HG02938 (cell line): ENCODE data around the gene REXO5.

Source experiments
- ATAC-seq: cut with Tn5 transposase; IDR thresholded peaks from one replicate; pipeline ENCODE4 v1.9.1; 2021; ENCODE audit warnings: mild to moderate bottlenecking, moderate library complexity; ENCODE audit not compliant: unreplicated experiment

The REXO5 gene

DNA sequence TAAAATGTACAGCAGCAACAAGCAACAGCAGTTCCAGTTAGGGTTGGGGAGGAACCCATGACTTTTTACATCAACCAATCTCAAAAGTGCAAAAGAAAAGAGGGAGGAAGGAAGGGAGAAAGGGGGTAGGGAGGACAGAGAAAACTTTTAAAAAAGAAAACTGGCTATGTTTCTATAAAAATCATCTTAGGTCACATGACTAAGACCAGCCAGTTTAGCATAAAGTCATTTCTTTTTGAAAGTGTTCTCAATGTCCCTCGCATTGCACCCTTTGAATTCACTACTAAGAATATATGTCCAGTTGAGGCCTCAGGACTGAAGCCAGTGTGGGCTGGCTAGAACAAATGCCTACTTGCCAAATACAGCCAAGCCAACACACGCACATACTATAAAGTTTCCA is 64.9 kb downstream of the REXO5 start:
- no peak for ATAC-seq

DNA sequence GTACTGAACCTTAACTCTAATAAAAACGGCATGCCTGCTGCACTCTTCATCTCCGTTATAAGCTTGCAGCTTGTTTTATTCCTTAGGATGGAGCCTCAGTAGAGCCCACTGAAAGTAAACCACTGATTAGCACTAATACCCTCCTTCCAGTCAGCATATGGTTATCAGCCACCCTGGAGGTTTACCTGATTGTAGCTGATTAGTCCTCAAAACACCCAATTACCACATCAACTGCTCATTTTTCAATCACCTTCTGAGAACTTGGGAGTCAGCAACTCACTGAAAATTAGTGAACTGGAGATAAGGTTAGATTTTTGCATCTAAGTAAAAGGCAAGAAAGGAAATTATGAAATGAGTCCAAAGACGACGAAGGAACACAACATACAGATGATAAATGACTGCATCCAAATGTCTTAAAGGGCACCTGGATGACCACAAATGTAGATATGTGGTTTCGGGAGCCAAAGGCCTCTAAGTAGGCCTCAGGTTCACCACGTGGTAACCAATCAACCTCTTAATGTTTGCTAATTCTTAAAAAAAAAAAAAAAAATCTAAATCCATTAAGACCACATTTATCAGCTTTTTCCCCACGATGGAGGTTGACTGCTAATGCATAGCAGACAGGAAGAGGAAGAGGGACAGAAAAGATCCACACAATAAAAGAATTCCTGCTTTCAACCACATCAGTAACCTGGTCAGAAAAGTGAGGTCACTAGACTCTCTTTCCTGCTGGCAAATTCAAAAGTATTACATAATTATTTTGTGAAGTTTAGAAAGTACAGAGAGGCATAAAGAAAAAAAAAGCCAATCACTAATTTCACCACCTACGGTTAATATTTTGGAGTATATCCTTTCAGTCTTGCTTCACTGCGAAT is 65.9 kb downstream of the REXO5 start:
- ATAC-seq: no peak

DNA sequence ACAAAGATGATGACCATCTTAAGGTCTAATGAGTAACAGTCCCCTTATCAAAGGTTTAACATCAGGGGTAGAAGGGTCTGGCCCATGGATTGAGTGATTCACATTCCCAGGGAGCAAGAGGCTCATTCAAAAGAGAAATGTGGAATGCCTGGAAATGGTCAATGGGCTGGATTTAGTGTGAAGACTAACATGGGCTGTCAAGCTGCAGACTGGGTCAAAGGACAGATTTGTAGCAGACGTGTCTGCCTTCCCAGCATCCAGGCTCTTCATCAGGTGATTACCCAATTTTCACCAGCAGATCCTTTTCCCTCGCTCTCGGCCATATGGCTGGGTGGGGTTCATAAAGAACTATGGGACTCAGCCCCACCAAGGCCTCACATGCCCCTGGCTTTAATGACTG is 67.0 kb downstream of the REXO5 start:
- ATAC-seq: no peak

DNA sequence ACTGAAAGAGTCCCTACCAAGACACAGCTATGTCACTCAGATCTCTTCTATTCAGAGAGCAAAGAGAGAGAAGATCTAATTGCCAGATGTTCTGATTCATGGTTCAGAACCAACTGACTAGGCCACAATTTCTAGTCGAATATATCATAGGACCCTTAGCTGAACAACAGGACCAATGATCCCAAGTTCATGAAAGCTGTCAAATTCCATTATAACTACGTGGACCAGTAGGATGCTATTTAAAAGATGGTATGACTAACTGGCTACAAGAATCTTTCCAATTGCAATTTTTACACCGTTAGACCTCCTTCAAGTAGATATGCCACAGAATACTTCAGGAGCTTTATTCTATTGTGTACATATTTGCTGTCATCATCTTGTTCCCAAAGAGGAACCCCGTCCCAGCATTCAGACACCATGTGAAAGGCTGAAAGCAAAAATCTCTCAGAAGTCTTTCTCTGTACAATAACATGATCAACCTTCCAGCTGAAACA is 67.8 kb downstream of the REXO5 start:
- no peak for ATAC-seq

DNA sequence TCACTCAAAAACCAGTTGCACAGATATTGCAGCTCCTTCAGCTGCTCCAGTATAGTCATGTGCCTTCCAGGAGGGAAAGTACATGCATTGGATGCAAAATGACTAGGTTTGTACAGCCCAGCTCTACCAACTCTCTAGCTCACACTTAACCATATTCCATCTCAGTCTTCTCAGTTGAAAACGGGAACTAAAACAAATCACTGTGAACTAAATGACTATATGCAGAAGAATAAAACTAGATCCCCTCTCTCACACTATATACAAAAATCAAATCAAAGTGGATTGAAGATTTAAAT is 69.0 kb downstream of the REXO5 start:
- no peak for ATAC-seq

DNA sequence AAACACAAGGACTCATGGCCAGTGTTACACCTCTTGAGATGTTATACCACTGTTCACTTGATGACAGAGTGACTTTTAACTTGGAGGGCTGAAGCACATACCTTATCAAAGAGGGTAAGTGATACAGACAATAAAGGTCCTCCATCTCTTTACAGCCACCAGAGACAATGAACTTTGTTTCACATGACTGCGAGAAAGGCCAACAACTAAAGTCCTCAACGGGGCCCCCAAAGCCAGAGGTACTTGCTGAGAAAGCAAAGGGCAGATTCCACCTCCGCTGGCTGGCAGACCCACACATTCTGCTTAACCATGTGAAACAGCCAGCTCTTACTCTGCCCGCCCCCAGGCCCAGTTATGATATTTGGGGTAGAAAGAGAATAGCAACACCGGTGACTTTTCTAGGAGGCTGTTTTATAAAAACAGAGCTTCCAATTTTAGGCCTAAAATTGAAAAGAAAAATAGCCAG is 72.4 kb downstream of the REXO5 start:
- no peak for ATAC-seq

DNA sequence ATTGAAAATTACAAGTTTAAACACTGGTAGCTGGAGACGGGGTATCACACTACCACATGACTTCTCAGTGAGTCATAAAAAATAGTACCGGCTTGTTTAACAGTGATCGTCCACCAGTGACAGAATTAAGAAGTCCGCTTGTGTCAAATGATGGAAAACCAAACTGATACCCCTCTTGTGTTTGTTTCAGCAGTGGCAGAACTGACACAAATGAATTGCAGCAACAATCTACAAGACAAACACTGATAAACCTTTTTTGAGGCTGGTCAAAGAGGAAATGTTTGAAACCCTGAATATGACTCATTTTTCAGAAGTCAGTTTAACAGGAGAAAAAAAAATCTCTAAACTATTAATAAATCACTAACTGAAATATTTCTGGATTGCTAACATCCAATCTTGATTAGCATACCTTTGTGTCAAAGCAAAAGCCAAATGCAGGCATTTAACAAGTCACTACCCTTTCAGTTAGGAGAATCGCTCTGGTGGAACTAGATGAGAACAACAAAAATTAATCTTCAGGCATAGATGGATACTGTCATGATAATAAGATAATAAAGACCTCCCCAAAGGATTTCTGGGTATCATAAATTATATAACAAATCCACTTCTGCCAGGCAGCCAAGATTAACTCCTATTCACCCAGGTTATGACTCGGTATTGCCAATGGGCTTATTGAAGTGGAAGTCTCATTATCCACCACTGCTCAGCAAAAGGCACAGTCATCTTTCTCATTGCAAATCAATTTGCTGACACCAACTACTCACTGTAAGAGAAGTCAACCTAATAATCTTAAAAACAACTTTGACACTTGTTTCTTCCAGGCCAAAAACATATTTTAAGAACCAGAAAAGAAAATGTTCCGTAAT is 73.1 kb downstream of the REXO5 start:
- ATAC-seq: no peak

DNA sequence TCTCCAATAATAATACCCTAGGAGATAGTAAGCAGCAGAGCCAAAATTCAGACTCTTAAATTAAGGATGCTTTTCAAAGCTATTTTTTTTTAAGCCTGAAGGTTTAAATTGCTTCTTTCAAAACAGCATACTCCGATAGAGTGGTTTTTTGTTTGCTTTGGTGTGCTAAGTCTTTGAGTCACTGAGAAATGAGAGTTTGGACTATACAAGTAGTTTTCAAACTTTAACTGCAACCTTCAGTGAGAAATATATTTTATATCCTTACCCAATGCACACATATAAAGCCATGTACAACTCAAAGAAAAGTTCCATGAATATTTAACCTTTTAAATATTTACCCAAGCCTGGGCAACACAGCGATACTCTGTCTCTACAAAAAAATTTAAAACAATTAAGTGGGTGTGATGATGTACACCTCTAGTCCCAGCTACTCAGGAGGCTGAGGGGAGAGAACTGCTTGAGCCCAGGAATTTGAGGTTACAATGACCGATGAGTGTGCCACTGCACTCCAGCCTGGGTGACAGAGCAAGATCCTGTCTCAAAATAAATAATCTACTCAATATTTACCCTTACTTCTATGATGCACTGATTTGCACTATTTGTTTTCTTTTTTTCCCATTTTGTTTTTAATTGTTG is 74.7 kb downstream of the REXO5 start:
- ATAC-seq: no peak

DNA sequence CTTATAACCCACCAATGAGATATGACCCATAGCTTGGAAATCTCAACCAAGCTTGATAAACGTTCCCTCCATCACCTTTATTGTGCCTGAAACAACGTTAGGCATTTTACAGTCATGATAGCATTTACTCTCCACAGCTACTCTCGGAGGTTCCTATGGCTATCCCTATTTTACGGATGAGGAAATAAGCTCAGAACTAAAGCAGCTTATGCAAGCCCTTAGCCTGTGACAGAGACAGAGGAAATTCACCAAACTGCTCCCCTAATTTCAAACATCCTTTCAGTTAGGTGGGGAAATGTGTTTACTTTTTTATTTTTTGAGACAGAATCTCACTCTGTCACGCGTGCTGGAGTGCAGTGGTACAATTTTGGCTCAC is 75.2 kb downstream of the REXO5 start:
- no peak for ATAC-seq

DNA sequence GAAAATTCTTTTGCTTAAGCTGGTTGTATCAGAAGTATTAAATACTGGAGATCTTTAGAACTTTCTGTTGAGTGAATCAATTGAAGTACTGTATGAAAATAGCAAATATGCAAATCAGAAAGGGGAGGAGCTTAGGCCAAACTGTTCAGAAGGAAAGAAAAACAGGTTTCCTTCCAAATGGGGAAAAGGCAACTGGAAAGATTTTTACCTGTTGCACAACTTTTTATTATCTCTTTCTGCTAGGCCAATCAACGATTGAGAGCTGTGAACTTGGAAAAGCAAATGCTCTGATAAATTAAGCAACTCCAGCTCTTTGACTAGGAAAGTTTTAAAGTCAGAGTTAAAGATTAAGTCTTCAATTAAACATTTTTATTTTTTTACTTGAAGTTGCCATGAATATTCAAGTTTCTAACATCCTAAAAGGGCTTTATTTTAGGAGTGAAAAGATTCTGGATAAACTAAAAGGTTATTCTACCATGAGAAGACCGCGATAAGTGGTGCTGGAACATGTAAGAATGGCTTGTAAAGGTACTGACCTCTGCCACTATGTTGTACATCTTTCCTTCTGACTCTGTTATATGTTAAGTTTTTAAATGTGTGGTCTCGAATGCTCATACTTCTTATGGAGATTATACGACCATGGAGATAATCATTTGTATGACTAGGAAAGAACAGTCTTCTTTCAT is 77.4 kb downstream of the REXO5 start:
- no peak for ATAC-seq

DNA sequence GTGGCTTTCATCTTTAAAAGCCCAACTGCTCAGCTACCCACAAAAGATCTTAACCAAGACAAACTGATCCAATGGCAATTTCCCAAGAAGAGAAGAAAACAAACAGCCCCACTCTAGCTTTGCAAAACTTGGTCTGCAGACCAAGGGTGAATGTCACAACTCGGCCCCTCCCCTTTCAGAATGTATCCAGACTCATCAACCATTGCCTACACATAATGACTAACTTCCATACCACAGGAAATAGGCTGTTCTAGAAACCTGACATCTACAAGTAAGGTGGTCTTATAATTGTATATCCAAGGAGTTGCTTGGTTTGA is 77.9 kb downstream of the REXO5 start:
- ATAC-seq: no peak

DNA sequence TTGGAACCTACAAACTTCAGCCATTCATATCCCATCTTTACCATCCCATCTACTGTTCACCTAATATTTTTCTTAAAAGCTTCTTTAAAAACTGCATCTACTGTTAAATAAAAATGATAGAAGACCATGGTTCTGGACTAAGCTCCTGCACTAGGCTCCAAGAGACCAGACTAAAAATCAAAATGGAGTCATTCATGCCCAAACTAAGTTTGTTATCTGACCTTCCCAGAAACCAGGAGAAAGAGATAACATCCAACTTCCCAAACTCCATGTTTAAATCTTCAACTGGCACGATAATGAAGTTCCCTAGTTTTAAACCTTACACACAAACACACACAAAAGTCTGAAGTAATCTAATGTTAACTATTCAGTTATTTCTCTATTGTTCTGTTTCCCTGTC is 80.0 kb downstream of the REXO5 start:
- no peak for ATAC-seq

DNA sequence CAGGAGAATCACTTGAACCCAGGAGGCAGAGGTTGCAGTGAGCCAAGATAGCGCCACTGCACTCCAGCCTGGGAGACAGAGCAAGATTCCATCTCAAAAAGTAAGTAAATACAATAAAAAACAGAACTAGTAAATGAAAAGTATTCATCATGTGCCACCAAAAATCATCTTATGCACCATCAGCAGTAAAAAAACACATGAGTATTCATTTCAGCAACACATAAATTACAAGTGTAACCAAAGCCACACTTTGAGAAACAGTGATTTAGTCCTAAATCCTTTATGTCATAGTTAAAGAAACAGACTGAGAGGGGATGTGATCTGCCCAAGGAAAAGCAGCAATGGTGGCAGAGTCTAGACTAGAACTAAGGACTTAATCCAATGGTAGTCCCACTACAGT is 80.9 kb downstream of the REXO5 start:
- no peak for ATAC-seq

DNA sequence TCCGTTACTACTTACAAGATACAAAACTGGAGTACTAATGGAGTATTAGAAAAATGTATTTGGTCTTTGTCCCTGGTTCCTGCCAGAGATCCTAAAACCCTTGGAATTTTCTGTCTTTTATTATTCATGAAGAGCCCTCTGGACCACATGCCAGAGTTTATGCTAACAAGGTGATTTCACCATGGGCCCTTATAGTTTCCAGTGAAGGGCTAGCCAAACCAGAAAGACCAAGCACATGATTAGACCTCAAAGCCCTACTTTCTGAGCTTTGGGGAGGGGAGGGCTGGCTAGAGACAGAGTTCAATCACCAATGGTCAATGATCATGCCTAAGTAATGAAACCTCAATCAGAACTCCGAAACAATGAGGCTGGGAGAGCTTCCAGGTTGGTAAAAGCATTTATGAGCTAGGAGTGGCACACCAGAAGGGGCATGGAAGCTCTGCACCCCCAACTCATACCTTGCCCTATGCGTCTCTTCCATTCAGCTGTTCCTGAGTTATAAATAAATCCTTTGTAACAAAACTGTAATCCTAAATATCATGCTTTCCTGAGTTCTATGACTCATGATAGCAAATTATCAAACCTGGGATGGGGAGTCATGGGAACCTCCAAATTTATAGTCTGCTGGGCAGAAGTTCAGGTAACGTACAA is 83.4 kb downstream of the REXO5 start:
- no peak for ATAC-seq

DNA sequence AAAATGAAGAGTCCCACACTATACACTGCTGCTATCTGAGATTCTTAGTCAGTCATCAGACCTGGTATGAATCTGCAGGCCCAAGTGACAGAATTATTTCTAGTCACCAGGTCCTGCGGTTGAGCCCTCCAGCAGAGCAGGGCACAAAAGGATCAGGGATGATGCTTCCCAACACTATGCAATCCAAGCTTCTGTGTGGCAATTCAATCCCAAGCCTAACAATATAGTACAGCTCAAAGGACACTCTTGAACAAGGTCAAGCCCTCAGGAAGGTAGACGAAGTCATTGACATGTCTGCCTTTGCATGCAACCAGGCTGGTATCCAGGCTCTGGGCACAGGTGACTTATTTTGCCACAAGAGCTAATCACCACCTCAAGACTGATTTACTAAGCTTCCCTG is 88.1 kb downstream of the REXO5 start:
- ATAC-seq: no peak

DNA sequence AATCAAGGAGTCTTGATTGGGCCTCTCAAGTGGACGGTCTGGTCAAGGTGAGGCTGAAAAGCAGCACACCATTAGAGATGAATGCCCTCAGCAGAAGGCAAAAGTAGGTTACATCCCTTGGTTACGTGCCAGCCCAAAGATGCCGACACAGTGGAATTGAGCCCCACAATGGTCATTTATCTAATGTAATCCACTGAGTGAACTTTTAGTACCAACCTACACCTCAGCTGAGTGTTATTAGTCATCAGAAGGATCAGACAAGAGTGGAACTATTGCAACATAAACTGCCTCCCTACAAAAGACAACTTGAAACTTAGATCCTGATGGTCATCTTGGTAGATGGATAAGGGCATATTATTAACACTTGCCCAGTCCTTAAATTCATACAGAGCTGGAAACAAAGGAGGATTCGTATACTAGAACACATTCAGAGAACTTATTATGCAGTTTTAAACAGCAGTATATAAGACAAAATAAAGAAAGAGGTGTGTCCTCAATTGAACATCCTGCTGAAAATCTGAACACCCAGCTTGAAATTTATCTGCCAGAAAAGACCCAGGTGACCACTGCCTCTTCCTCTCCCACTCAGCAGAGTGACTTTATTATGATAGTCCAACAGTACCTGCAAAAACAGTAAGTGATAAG is 91.0 kb downstream of the REXO5 start:
- no peak for ATAC-seq

DNA sequence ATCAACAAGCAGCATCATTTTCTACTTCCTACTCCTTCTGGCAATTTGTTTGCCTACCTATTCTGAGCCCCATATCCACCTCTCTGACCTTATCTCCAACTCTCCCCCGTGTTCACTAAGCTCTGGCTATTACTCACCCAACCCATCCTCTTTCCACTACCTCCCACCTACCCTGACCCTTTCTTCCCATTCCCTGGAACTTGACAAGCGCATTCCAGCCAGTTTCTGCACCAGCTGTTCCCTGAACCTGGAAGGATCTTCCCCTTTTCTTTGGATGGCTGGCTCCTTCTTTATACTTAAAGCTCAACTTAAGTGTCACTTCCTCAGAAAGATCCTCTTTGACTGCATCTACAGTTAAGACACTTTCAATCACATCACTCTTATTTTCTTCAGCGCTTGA is 91.6 kb downstream of the REXO5 start:
- no peak for ATAC-seq

DNA sequence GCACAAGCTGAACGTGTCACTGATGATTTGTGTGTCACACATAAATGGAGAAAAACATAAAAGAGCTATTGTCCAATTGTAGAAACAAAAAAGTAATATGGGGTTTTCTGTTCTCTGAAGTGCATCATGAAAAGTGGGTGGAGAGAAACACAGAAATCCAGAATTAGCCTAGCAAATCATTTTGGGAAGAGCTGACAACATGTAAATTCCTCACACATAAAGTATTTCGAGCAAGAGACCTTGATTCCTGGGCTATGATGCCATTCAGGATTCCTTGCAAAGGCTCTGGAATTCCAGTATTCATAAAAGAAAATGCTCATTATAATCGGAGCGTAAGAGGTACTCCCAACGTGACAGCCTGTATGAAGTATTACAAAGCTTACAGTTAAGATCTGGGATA is 92.7 kb downstream of the REXO5 start:
- no peak for ATAC-seq
